GM10266 (cell line): Measurements from ENCODE around the gene ZNF358.
A peak's percentile ranks its signal among the peaks of the same experiment; 100 is the strongest.

Source experiments
- DNase-seq: peaks from one replicate; pipeline ENCODE4 v3.0.0; 2012; ENCODE audit errors: extremely low spot score
- CTCF ChIP-seq: IDR thresholded peaks from 2 replicates; pipeline ENCODE4 v1.5.1; 2012; ENCODE audit warnings: mild to moderate bottlenecking, low read depth; ENCODE audit not compliant: control insufficient read depth, insufficient read depth; ENCODE audit errors: missing control alignments

ZNF358 gene

GRCh38 chr19:7549429-7550148 lies 33.7 kb downstream of the ZNF358 start:
- DNase-seq: no peak
- TF ChIP-seq CTCF: no peak

DNA sequence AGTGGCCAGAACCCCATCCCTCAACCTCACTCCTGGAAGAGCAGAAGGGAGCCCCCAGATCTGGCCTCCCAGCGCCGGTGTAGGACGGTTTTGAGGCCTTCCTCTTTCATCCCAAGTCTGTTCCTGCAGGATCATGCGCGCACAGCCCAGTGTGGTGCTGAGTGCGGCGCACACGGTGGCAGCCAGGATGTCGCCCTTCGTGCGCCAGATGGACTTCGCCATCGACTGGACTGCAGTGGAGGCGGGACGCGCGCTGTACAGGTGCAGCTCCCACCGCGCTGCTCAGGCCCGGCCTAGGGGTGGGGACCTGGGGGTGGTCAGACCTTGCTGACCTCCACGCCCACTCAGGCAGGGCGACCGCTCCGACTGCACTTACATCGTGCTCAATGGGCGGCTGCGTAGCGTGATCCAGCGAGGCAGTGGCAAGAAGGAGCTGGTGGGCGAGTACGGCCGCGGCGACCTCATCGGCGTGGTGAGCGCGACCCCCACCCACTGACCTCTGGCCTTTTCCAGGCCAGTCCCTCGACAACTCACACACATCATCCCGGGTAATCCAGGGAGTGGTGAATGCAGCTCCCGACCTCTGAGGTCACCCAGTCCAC lies 34.4 kb downstream of the ZNF358 start:
- no peak for DNase-seq
- TF ChIP-seq CTCF: no peak

DNA sequence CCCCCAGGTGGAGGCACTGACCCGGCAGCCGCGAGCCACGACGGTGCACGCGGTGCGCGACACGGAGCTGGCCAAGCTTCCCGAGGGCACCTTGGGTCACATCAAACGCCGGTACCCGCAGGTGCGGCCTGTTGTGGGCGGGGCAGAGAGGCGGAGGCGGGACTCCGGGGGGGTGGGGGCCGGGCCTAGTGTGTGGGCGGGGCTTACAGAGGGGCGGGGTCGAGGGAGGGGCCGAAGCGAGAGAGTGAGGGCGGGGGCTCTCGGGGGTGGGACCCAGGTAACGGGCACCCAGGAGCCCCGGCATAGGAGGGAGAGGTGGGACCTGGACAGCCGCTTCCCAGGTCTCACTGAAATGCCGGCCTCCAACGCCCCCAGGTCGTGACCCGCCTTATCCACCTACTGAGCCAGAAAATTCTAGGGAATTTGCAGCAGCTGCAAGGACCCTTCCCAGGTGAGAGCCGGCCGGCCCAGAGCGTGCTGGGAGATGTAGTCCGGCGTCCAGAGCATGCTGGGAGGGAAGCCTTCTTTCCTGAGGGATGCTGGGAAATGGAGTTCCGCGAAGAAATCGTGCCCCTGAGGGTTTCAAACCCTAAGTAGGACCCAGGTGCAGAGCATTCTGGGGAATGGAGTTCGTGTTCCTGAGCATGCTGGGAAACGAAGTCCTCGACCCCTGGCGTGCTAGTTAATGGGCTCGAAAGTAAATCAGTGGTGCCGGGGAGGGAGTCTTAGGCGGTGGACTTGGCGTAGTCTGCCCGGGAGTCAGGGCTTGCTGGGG lies 35.3 kb downstream of the ZNF358 start:
- no peak for TF ChIP-seq CTCF
- peak; percentile 78 for DNase-seq

DNA sequence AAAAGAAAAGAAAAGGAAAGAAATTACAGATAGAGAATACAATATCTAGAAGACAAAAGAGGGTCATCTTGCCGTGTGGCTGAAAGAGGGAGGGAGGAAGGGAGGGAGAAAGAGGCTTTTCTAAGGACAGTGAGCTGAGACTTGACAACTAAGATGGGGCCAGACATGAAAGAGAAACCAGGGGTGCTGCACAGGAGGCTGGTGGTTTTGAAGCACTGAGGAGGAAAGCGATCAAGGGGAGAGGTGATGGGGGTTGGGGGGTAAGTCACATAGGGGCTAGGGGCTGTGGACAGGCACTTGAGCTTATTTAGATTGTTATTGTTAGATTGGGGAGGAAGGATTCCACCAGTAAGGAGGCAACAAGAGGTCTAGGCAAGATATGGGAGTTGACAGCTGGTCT lies 36.9 kb downstream of the ZNF358 start:
- no peak for TF ChIP-seq CTCF
- DNase-seq: peak; percentile 65

- TF ChIP-seq CTCF: no peak
- no peak for DNase-seq
These were observed 38.7 kb downstream of the ZNF358 start for GRCh38 chr19:7554565-7554964.

DNA sequence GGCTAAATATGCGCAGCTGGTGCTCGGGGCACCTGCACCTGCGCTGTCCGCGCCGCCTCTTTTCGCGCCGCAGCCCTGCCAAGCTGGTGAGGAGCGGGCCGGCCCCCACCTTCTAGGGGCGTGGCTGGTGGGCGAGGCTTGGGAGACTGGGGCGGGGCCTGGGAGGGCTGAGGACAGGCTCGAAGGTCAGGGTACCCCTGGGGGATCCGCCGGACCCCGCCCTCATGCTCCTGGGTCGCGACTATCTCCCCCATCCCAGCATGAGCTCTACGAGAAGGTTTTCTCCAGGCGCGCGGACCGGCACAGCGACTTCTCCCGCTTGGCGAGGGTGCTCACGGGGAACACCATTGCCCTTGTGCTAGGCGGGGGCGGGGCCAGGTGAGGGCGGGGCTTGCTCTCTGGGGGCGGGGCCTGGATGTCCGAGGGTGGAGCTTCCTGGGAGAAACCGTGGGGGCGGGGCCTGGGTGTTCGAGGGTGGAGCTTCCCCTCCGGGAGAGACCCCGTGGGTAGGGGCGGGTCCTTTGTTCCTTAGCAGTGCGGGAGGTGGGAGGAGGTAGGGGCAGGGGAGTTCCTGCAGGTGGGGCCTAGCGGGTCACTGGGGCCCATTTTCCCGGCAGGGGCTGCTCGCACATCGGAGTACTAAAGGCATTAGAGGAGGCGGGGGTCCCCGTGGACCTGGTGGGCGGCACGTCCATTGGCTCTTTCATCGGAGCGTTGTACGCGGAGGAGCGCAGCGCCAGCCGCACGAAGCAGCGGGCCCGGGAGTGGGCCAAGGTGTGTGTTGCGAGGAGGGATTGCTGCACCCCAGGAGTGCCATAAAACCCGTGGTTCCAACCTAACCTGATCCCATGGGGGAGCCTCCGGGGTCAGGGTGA lies 39.3 kb downstream of the ZNF358 start:
- TF ChIP-seq CTCF: no peak

More for the DNA sequence above, 39.3 kb downstream of the ZNF358 start:
- DNase-seq: peak; percentile 64
